ENCODE measurements around the gene ZBTB17. TPM values are rescaled to one million over a fixed set of nuclear protein-coding genes. Genes with fewer than 3 reads are reported as not detected.
A peak's percentile ranks its signal among the peaks of the same experiment; 100 is the strongest.

Gene ZBTB17
- total RNA-seq, 1 experiment from 2014 or later = 32.0 TPM

GRCh38 chr1:15916916-15917315, 59.0 kb downstream of the ZBTB17 start:
- Mint-ChIP-seq H3K36me3 (peaks cover 56% of the 10 kb centered on the region), H3K27ac (peak overlapping the region; percentile 32; the same call in 1 of the 2 replicates), H3K27me3 (ENCODE audit: low read depth) (no peaks in the 10 kb centered on the region), H3K9me3 (no peaks in the 10 kb centered on the region), H3K4me1 (no peaks in the 10 kb centered on the region), H3K4me3 (no peak overlapping the region)
- TF ChIP-seq CBFB (CRISPR knock-in tag; IDR thresholded peaks at IDR 0.05; ENCODE audit: low read depth) = no peak
- TF ChIP-seq STAT6 (CRISPR knock-in tag; conservative IDR thresholded peaks at IDR 0.05; ENCODE audit: low read depth) = no peak
- no peak for TF ChIP-seq ZNF416 (CRISPR knock-in tag; IDR thresholded peaks at IDR 0.05)
- TF ChIP-seq ZNF281 (CRISPR knock-in tag; IDR thresholded peaks at IDR 0.05) = no peak
- POLR2A ChIA-PET = no interaction called here
- CTCF ChIA-PET = interaction anchor here (1.1 to 1.5 kb wide), 2 partner anchors 101 to 125 kb away, joined by 6 read pairs; no protein-coding TSS in a partner anchor
- no peak for ATAC-seq
- no peak for DNase-seq (ENCODE audit: low spot score)

- ATAC-seq (no peak), DNase-seq (ENCODE audit: low spot score) (no peak)
- Mint-ChIP-seq H3K27ac (peak overlapping the region; percentile 62), H3K36me3 (peaks cover 55% of the 10 kb centered on the region), H3K9me3 (no peaks in the 10 kb centered on the region), H3K27me3 (ENCODE audit: low read depth) (no peaks in the 10 kb centered on the region), H3K4me3 (no peak overlapping the region), H3K4me1 (no peaks in the 10 kb centered on the region)
- ChIA-PET POLR2A (no interaction called here), CTCF (interaction anchor here (0.5 to 1.5 kb wide), 4 partner anchors 12 to 708 kb away, joined by 3 to 6 read pairs (median 4); no protein-coding TSS in a partner anchor)
- TF ChIP-seq E2F4 (CRISPR knock-in tag; IDR thresholded peaks at IDR 0.05; ENCODE audit: borderline replicate concordance, low read depth) = no peak
- TF ChIP-seq MYBL2 (CRISPR knock-in tag; IDR thresholded peaks at IDR 0.05) = no peak
- no peak for TF ChIP-seq ZNF423 (CRISPR knock-in tag; IDR thresholded peaks at IDR 0.05)
- TF ChIP-seq USF2 (CRISPR knock-in tag; IDR thresholded peaks at IDR 0.05) = no peak
- TF ChIP-seq ZSCAN18 (CRISPR knock-in tag; IDR thresholded peaks at IDR 0.05) = no peak
- no peak for TF ChIP-seq AR (CRISPR knock-in tag; IDR thresholded peaks at IDR 0.05)
- no peak for TF ChIP-seq FOXP4 (CRISPR knock-in tag; IDR thresholded peaks at IDR 0.05)
- TF ChIP-seq IRF1 (CRISPR knock-in tag; IDR thresholded peaks at IDR 0.05) = no peak
- no peak for TF ChIP-seq ZBTB21 (CRISPR knock-in tag; IDR thresholded peaks at IDR 0.05; ENCODE audit: borderline replicate concordance)
- TF ChIP-seq ETV6 (CRISPR knock-in tag; IDR thresholded peaks at IDR 0.05) = no peak
- no peak for TF ChIP-seq JAZF1 (CRISPR knock-in tag; IDR thresholded peaks at IDR 0.05)
- no peak for TF ChIP-seq NR1H2 (CRISPR knock-in tag; IDR thresholded peaks at IDR 0.05)
- TF ChIP-seq SMAD4 (CRISPR knock-in tag; IDR thresholded peaks at IDR 0.05) = no peak
- TF ChIP-seq IRF2 (CRISPR knock-in tag; IDR thresholded peaks at IDR 0.05; ENCODE audit: borderline replicate concordance, low read depth) = no peak
- TF ChIP-seq ERG (CRISPR knock-in tag; IDR thresholded peaks at IDR 0.05) = no peak
These were observed 59.5 kb downstream of the ZBTB17 start for GRCh38 chr1:15916417-15916816.

All from WTC11 (cell line).